Type B pancreatic cell (in vitro differentiated cells): ENCODE data around the gene CACNA1G. TPM values are rescaled to one million over a fixed set of nuclear protein-coding genes. Genes with fewer than 3 reads are reported as not detected.

ENCODE experiments used
- DNase-seq: peaks from one replicate; pipeline ENCODE4 v3.0.0; 2021; ENCODE audit warnings: mixed read lengths; ENCODE audit not compliant: unreplicated experiment; ENCODE audit errors: extremely low spot score
- H3K27ac Mint-ChIP-seq: 2 replicates; pipeline ENCODE4 v1.8.0; 2021; ENCODE audit warnings: mild to moderate bottlenecking, mixed read lengths
- H3K27me3 Mint-ChIP-seq: 2 replicates; pipeline ENCODE4 v1.8.0; 2021; ENCODE audit warnings: mixed read lengths
- H3K36me3 Mint-ChIP-seq: 2 replicates; pipeline ENCODE4 v1.8.0; 2021; ENCODE audit warnings: mixed read lengths
- H3K4me1 Mint-ChIP-seq: one replicate; pipeline ENCODE4 v1.8.0; 2021; ENCODE audit warnings: mixed read lengths; ENCODE audit not compliant: unreplicated experiment
- H3K4me3 Mint-ChIP-seq: 2 replicates; pipeline ENCODE4 v1.8.0; 2021; ENCODE audit warnings: mild to moderate bottlenecking, mixed read lengths
- H3K9me3 Mint-ChIP-seq: 2 replicates; pipeline ENCODE4 v1.8.0; 2021; ENCODE audit warnings: mixed read lengths
- CTCF ChIP-seq: fragments of 200-600 bp; sonication (generic); conservative IDR thresholded peaks from 2 replicates; pipeline ENCODE4 v1.5.0; 2021; ENCODE audit warnings: antibody characterized with exemption, mild to moderate bottlenecking
- total RNA-seq: library from RNA; stranded (reverse); gene quantifications from 2 replicates; pipeline ENCODE4 v1.2.1, GENCODE V29; 2021; ENCODE audit warnings: low replicate concordance

The CACNA1G gene
- total RNA-seq, 1 donor from 2014 or later, result 27.8 TPM

GRCh38 chr17:50645748-50646682, 85.5 kb downstream of the CACNA1G start:
- peaks cover 5% of the 10 kb centered on the region for H3K4me1 Mint-ChIP-seq
- H3K36me3 Mint-ChIP-seq, result no peaks in the 10 kb centered on the region
- H3K27ac Mint-ChIP-seq, result no peak overlapping the region
- H3K4me3 Mint-ChIP-seq, result no peak overlapping the region
- DNase-seq, result no peak
- H3K27me3 Mint-ChIP-seq, result peaks cover 8% of the 10 kb centered on the region
- H3K9me3 Mint-ChIP-seq, result no peaks in the 10 kb centered on the region
- no peak for TF ChIP-seq CTCF

- no peaks in the 10 kb centered on the region for H3K36me3 Mint-ChIP-seq
- no peaks in the 10 kb centered on the region for H3K9me3 Mint-ChIP-seq
- no peak for TF ChIP-seq CTCF
- no peak for DNase-seq
- H3K4me3 Mint-ChIP-seq, result no peak overlapping the region
- no peak overlapping the region for H3K27ac Mint-ChIP-seq
- H3K4me1 Mint-ChIP-seq, result no peaks in the 10 kb centered on the region
- peaks cover 8% of the 10 kb centered on the region for H3K27me3 Mint-ChIP-seq
Observed at GRCh38 chr17:50647187-50647586, 86.7 kb downstream of the CACNA1G start.

GRCh38 chr17:50649042-50649908, 88.8 kb downstream of the CACNA1G start:
- Mint-ChIP-seq H3K27ac (no peak overlapping the region), H3K27me3 (peaks cover 8% of the 10 kb centered on the region)
- no peak for DNase-seq

GRCh38 chr17:50651661-50652060, 91.1 kb downstream of the CACNA1G start:
- H3K27ac Mint-ChIP-seq, result no peak overlapping the region
- no peak for DNase-seq
- no peaks in the 10 kb centered on the region for H3K4me1 Mint-ChIP-seq
- TF ChIP-seq CTCF, result no peak
- no peaks in the 10 kb centered on the region for H3K9me3 Mint-ChIP-seq
- peaks cover 3% of the 10 kb centered on the region for H3K27me3 Mint-ChIP-seq
- H3K36me3 Mint-ChIP-seq, result no peaks in the 10 kb centered on the region
- no peak overlapping the region for H3K4me3 Mint-ChIP-seq

More at GRCh38 chr17:50649042-50649908, 88.8 kb downstream of the CACNA1G start:
- H3K36me3 Mint-ChIP-seq, result no peaks in the 10 kb centered on the region
- no peaks in the 10 kb centered on the region for H3K4me1 Mint-ChIP-seq
- no peak overlapping the region for H3K4me3 Mint-ChIP-seq
- H3K9me3 Mint-ChIP-seq, result no peaks in the 10 kb centered on the region
- TF ChIP-seq CTCF, result no peak

DNA sequence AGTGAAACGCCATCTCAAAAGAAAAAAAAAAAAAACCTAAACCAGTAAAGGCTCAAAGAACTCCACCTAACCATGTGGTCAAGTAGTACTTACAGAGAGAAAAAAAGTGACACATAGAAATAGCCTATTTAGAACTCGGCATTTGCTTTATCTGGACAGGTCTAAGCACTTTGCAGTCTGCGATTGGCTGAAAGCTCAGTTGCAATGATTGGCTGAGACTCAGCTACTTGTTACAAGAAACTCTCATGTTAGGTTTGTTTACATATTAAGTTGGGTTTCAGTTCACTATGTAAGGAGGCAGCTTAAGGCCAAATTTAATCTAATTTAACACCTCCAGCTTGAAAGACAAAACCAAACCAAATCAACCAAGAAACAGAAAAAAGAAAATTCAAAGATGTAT, 93.2 kb downstream of the CACNA1G start:
- no peak overlapping the region for H3K27ac Mint-ChIP-seq
- TF ChIP-seq CTCF, result no peak
- no peak for DNase-seq
- no peaks in the 10 kb centered on the region for H3K4me1 Mint-ChIP-seq
- no peak overlapping the region for H3K4me3 Mint-ChIP-seq
- no peaks in the 10 kb centered on the region for H3K9me3 Mint-ChIP-seq
- no peaks in the 10 kb centered on the region for H3K36me3 Mint-ChIP-seq
- no peaks in the 10 kb centered on the region for H3K27me3 Mint-ChIP-seq
